Measurements from ENCODE around the gene TMEM53.

The TMEM53 gene

GRCh38 chr1:44684525-44684924, 10.2 kb upstream of the TMEM53 start:
- no peaks in the 10 kb centered on the region for H3K36me3 ChIP-seq (ENCODE audit: control insufficient read depth, insufficient read depth, low read length)
- H3K27me3 ChIP-seq (ENCODE audit: control insufficient read depth, insufficient read depth, low read length): no peaks in the 10 kb centered on the region
- H3K27ac ChIP-seq (ENCODE audit: low read length): no peak overlapping the region
- peaks cover 6% of the 10 kb centered on the region; the same call in 1 of the 2 replicates for H3K4me1 ChIP-seq (ENCODE audit: control insufficient read depth, insufficient read depth, low read length)
- DNase-seq (ENCODE audit: low read depth, low spot score): no peak
- WGBS (ENCODE audit: insufficient coverage, insufficient read length): no CpG with 5 or more reads among the region's 1 CpG
- no peaks in the 10 kb centered on the region for H3K9me3 ChIP-seq (ENCODE audit: control insufficient read depth, insufficient read depth, low read length)
- no peak overlapping the region for H3K4me3 ChIP-seq (ENCODE audit: low read length)

DNA sequence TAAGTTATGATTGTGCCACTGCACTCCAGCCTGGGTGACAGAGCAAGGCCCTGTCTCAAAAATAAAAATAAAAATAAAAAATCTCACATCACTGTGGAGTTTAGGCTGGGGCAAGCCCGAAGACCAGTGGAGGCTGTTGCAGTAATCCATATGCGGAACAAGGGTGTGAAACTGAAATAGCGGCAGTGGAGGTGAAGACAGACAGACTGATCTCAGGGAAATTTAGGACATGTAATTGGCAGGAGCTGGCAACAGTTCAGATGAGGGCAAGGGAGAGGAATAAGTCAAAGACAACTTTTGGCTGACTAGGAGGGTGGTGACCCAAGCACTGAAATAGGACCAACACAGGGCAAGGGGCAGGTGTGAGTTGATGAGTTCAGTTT, 8.6 kb upstream of the TMEM53 start:
- no peaks in the 10 kb centered on the region for H3K27me3 ChIP-seq (ENCODE audit: control insufficient read depth, insufficient read depth, low read length)
- H3K9me3 ChIP-seq (ENCODE audit: control insufficient read depth, insufficient read depth, low read length): no peaks in the 10 kb centered on the region
- WGBS (ENCODE audit: insufficient coverage, insufficient read length): no CpG with 5 or more reads among the region's 3 CpGs
- no peak for DNase-seq (ENCODE audit: low read depth, low spot score)
- peaks cover 6% of the 10 kb centered on the region; the same call in 1 of the 2 replicates for H3K4me1 ChIP-seq (ENCODE audit: control insufficient read depth, insufficient read depth, low read length)
- H3K4me3 ChIP-seq (ENCODE audit: low read length): no peak overlapping the region
- H3K36me3 ChIP-seq (ENCODE audit: control insufficient read depth, insufficient read depth, low read length): no peaks in the 10 kb centered on the region
- H3K27ac ChIP-seq (ENCODE audit: low read length): no peak overlapping the region

GRCh38 chr1:44681905-44682882, 7.9 kb upstream of the TMEM53 start:
- Histone ChIP-seq H3K4me3 (ENCODE audit: low read length) (no peak overlapping the region), H3K27me3 (ENCODE audit: control insufficient read depth, insufficient read depth, low read length) (no peaks in the 10 kb centered on the region), H3K4me1 (ENCODE audit: control insufficient read depth, insufficient read depth, low read length) (peaks cover 6% of the 10 kb centered on the region; the same call in 1 of the 2 replicates), H3K36me3 (ENCODE audit: control insufficient read depth, insufficient read depth, low read length) (no peaks in the 10 kb centered on the region), H3K27ac (ENCODE audit: low read length) (no peak overlapping the region), H3K9me3 (ENCODE audit: control insufficient read depth, insufficient read depth, low read length) (no peaks in the 10 kb centered on the region)
- WGBS (ENCODE audit: insufficient coverage, insufficient read length): no CpG with 5 or more reads among the region's 14 CpGs
- no peak for DNase-seq (ENCODE audit: low read depth, low spot score)

DNA sequence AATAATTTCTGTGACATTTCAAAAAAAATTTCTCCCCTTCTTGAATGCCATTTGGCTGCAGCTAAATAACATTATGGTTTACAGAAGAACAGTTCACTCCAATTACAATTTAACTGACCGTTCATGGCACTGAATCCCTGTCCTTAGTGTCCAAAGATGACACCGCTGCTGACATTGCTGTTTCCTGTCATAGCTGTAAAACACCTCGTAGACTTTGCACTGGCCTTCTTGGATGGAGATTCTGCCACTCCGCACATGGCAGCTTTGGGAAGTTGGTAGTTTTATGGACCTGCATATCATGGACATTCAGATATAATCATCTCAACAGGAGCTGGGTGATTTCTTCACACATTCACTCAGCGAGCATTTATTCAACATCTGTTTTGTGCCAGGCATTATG, 5.2 kb upstream of the TMEM53 start:
- no peak for DNase-seq (ENCODE audit: low read depth, low spot score)
- Histone ChIP-seq H3K36me3 (ENCODE audit: control insufficient read depth, insufficient read depth, low read length) (no peaks in the 10 kb centered on the region), H3K9me3 (ENCODE audit: control insufficient read depth, insufficient read depth, low read length) (no peaks in the 10 kb centered on the region), H3K27me3 (ENCODE audit: control insufficient read depth, insufficient read depth, low read length) (no peaks in the 10 kb centered on the region), H3K4me1 (ENCODE audit: control insufficient read depth, insufficient read depth, low read length) (peaks cover 6% of the 10 kb centered on the region; the same call in 1 of the 2 replicates), H3K27ac (ENCODE audit: low read length) (no peak overlapping the region), H3K4me3 (ENCODE audit: low read length) (no peak overlapping the region)
- WGBS (ENCODE audit: insufficient coverage, insufficient read length): no CpG with 5 or more reads among the region's 5 CpGs

- DNase-seq (ENCODE audit: low read depth, low spot score): no peak
- no peak overlapping the region for H3K4me3 ChIP-seq (ENCODE audit: low read length)
- WGBS (ENCODE audit: insufficient coverage, insufficient read length): no CpG with 5 or more reads among the region's 4 CpGs
- peaks cover 6% of the 10 kb centered on the region; the same call in 1 of the 2 replicates for H3K4me1 ChIP-seq (ENCODE audit: control insufficient read depth, insufficient read depth, low read length)
- H3K27ac ChIP-seq (ENCODE audit: low read length): no peak overlapping the region
- H3K27me3 ChIP-seq (ENCODE audit: control insufficient read depth, insufficient read depth, low read length): no peaks in the 10 kb centered on the region
- no peaks in the 10 kb centered on the region for H3K36me3 ChIP-seq (ENCODE audit: control insufficient read depth, insufficient read depth, low read length)
- no peaks in the 10 kb centered on the region for H3K9me3 ChIP-seq (ENCODE audit: control insufficient read depth, insufficient read depth, low read length)
Observed at GRCh38 chr1:44678626-44679025, 4.3 kb upstream of the TMEM53 start.

GRCh38 chr1:44678120-44678519, 3.8 kb upstream of the TMEM53 start:
- WGBS (ENCODE audit: insufficient coverage, insufficient read length): no CpG with 5 or more reads among the region's 2 CpGs
- Histone ChIP-seq H3K9me3 (ENCODE audit: control insufficient read depth, insufficient read depth, low read length) (no peaks in the 10 kb centered on the region), H3K4me1 (ENCODE audit: control insufficient read depth, insufficient read depth, low read length) (peaks cover 6% of the 10 kb centered on the region; the same call in 1 of the 2 replicates), H3K36me3 (ENCODE audit: control insufficient read depth, insufficient read depth, low read length) (no peaks in the 10 kb centered on the region), H3K4me3 (ENCODE audit: low read length) (no peak overlapping the region), H3K27me3 (ENCODE audit: control insufficient read depth, insufficient read depth, low read length) (no peaks in the 10 kb centered on the region), H3K27ac (ENCODE audit: low read length) (no peak overlapping the region)
- no peak for DNase-seq (ENCODE audit: low read depth, low spot score)

- H3K27me3 ChIP-seq (ENCODE audit: control insufficient read depth, insufficient read depth, low read length): no peaks in the 10 kb centered on the region
- no peak overlapping the region for H3K27ac ChIP-seq (ENCODE audit: low read length)
- H3K36me3 ChIP-seq (ENCODE audit: control insufficient read depth, insufficient read depth, low read length): no peaks in the 10 kb centered on the region
- no peak for DNase-seq (ENCODE audit: low read depth, low spot score)
- no peak overlapping the region for H3K4me3 ChIP-seq (ENCODE audit: low read length)
- no peaks in the 10 kb centered on the region for H3K9me3 ChIP-seq (ENCODE audit: control insufficient read depth, insufficient read depth, low read length)
- peaks cover 4% of the 10 kb centered on the region; the same call in 1 of the 2 replicates for H3K4me1 ChIP-seq (ENCODE audit: control insufficient read depth, insufficient read depth, low read length)
- no CpG with 5 or more reads among the region's 6 CpGs for WGBS (ENCODE audit: insufficient coverage, insufficient read length)
Observed at GRCh38 chr1:44677201-44677766, 3.0 kb upstream of the TMEM53 start.

DNA sequence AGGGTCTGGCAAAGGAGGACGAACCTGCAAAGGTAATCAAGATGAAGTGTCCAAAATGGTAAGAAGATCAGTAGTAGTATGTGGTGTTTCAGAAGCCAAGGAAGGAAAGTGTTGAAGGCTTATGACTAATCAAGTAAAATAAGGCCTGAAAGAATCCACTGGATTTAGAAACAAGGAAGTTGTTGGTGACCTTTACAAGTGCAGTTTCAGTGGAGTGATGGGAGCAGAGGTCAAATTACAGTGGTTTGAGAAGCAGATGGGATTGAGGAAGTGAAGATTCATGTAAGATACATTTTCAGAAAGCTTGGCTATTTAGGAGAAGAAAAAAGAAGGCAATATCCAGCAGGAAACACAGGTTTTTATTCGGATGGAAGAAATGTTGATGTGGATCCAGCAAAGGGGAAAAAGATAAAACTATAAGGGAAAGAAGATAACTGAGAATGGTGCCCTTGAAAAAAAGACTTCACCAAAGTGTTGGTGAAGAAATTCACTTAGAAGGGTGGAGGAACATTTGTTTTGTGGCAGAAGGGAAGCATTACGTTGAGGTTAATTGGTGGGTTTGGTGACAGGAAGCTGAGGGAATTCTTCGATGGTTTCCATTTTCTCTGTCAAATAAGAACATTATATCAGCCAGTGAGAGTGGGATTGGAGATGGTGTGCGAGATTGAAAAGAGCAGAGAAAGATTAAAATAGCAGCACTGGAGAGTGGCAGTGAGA, 2.4 kb upstream of the TMEM53 start:
- no peak for DNase-seq (ENCODE audit: low read depth, low spot score)
- peaks cover under 1% of the 10 kb centered on the region; the same call in 1 of the 2 replicates for H3K4me1 ChIP-seq (ENCODE audit: control insufficient read depth, insufficient read depth, low read length)
- no peaks in the 10 kb centered on the region for H3K9me3 ChIP-seq (ENCODE audit: control insufficient read depth, insufficient read depth, low read length)
- no peak overlapping the region for H3K27ac ChIP-seq (ENCODE audit: low read length)
- H3K27me3 ChIP-seq (ENCODE audit: control insufficient read depth, insufficient read depth, low read length): no peaks in the 10 kb centered on the region
- no peaks in the 10 kb centered on the region for H3K36me3 ChIP-seq (ENCODE audit: control insufficient read depth, insufficient read depth, low read length)
- no peak overlapping the region for H3K4me3 ChIP-seq (ENCODE audit: low read length)
- no CpG with 5 or more reads among the region's 5 CpGs for WGBS (ENCODE audit: insufficient coverage, insufficient read length)

DNA sequence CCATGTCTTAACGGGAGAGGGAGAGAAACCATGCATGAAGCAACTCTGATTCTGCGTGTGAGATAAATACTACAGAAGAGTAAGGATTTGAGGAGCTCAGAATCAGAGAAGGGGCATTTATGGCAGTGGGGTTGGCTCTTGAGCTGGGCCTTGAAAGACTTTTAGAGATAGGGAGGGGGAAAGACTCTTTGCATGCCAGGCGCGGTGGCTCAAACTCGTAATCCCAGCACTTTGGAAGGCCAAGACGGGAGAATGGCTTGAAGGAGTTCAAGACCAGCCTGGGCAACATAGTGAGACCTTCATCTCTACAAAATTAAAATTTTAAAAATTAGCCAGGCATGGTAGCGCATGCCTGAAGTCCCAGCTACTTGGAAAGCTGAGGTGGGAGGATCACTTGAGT, 905 bp upstream of the TMEM53 start:
- Histone ChIP-seq H3K4me1 (ENCODE audit: control insufficient read depth, insufficient read depth, low read length) (no peaks in the 10 kb centered on the region), H3K4me3 (ENCODE audit: low read length) (no peak overlapping the region; the same call in 1 of the 2 replicates), H3K27me3 (ENCODE audit: control insufficient read depth, insufficient read depth, low read length) (no peaks in the 10 kb centered on the region), H3K36me3 (ENCODE audit: control insufficient read depth, insufficient read depth, low read length) (no peaks in the 10 kb centered on the region), H3K27ac (ENCODE audit: low read length) (no peak overlapping the region), H3K9me3 (ENCODE audit: control insufficient read depth, insufficient read depth, low read length) (no peaks in the 10 kb centered on the region)
- DNase-seq (ENCODE audit: low read depth, low spot score): no peak
- WGBS (ENCODE audit: insufficient coverage, insufficient read length): no CpG with 5 or more reads among the region's 7 CpGs

GRCh38 chr1:44673675-44674112, 587 bp downstream of the TMEM53 start:
- Histone ChIP-seq H3K27me3 (ENCODE audit: control insufficient read depth, insufficient read depth, low read length) (no peaks in the 10 kb centered on the region), H3K36me3 (ENCODE audit: control insufficient read depth, insufficient read depth, low read length) (no peaks in the 10 kb centered on the region), H3K4me3 (ENCODE audit: low read length) (peak overlapping the region; percentile 60; the same call in 1 of the 2 replicates), H3K4me1 (ENCODE audit: control insufficient read depth, insufficient read depth, low read length) (no peaks in the 10 kb centered on the region), H3K27ac (ENCODE audit: low read length) (no peak overlapping the region), H3K9me3 (ENCODE audit: control insufficient read depth, insufficient read depth, low read length) (no peaks in the 10 kb centered on the region)
- WGBS (ENCODE audit: insufficient coverage, insufficient read length): no CpG with 5 or more reads among the region's 16 CpGs
- DNase-seq (ENCODE audit: low read depth, low spot score): no peak

Measured in iPS DF 6.9 (cell line).